ENCODE measurements around the gene SEPTIN3. TPM values are rescaled to one million over a fixed set of nuclear protein-coding genes. Genes with fewer than 3 reads are reported as not detected.

Gene SEPTIN3
- total and polyA plus RNA-seq, 10 of the 15 experiments (the other 5 are each of a cell fraction or from before 2014, with no cell fraction given) = 0.05 to 3.1 (median 0.87) TPM

DNA sequence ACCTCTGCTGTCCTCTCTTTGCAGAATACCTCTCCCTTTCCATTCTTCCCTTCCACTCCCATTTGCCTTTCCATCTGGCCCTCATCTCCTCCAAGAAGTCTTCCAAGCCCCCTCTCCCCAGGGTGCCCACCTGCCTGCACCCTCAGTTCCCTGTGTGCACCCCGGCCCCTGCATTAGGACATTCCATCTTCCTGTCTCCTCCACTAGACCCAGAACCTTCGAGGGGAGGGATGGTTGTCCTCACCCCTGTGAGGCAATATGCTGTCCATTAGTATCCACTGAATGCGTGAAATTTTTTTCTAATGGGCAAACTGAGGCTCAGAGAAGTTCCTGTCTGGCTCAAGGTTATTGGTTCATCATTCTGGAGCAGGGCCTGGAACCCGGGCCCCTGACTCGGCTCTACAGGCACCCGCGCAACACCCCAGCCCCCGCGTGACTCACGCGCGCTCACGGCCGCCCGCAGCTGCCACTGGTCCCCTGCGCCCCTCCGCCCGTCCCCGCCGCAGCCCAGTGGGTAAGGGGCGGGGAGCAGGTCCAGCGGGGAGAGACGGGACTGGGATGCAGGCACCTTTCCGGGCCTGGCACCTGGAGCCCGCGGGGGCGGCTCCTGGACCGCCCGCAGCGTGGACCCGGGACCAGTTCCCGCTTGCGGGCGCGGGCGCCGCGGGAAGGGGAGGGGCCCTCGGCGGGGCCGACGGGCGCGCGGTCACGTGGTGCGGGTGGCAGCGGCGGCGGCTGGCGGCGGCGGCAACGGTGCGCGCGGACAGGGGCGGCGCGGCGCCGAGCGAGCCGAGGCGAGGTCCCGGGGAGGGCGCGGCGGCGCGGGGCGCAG, 7.0 kb downstream of the SEPTIN3 start:
- Histone ChIP-seq H3K4me3 (peak overlapping the region; percentile 58; the same call in 1 of the 2 replicates), H3K4me1 (ENCODE audit: control insufficient read depth, insufficient read depth, low read length) (peaks cover 7% of the 10 kb centered on the region), H3K4me2 (ENCODE audit: control insufficient read depth, insufficient read depth) (peak overlapping the region; percentile 89; the same call in 1 of the 2 replicates), H3K27ac (ENCODE audit: control insufficient read depth, insufficient read depth) (no peak overlapping the region), H3K79me2 (ENCODE audit: control insufficient read depth, insufficient read depth, low read length) (no peaks in the 10 kb centered on the region), H3K9ac (ENCODE audit: control insufficient read depth, insufficient read depth, low read length) (no peak overlapping the region; the same call in 1 of the 2 replicates), H4K20me1 (ENCODE audit: control insufficient read depth, insufficient read depth) (no peaks in the 10 kb centered on the region), H3K9me3 (replicated peaks; ENCODE audit: control insufficient read depth, insufficient read depth, low read length) (no peaks in the 10 kb centered on the region), H3K27me3 (replicated peaks in 1 of 2; ENCODE audit: control insufficient read depth in 2 of 2, insufficient read depth in 2 of 2, low read length in 1 of 2) (peaks cover 5 to 12% of the 10 kb centered on the region in 2 experiments), H3K36me3 (ENCODE audit: control insufficient read depth in 2 of 2, insufficient read depth in 2 of 2, low read length in 1 of 2) (no peaks in the 10 kb centered on the region), H2AFZ (ENCODE audit: control insufficient read depth, low read depth, low read length) (peak overlapping the region; percentile 63)
- RAD21 ChIA-PET (ENCODE audit: unreplicated experiment) = no interaction called here
- WGBS (ENCODE audit: insufficient coverage, insufficient replicate concordance, low lambda C conversion rate, missing lambda C conversion rate) = 2% methylated on average over 46 of the region's 72 CpGs
- in situ Hi-C loops (cut with MboI) (no loop called here), intact Hi-C loops (cut with micrococcal nuclease; ENCODE audit: unreplicated experiment) (no loop called here)
- CTCF ChIA-PET = interaction anchor here (0.5 to 1.0 kb wide), 2 partner anchors 13 to 1116 kb away, joined by 3 to 5 read pairs; no protein-coding TSS in a partner anchor
- ATAC-seq = peak; percentile 32
- POLR2A ChIA-PET = no interaction called here
- no TSS peak for BruUV-seq (replicated peaks)
- TF ChIP-seq TCF12 (IDR thresholded peaks at IDR 0.05; ENCODE audit: low read depth, low read length) (no peak), USF1 (IDR thresholded peaks at IDR 0.05; ENCODE audit: borderline replicate concordance, extremely low read length, insufficient read depth, low read depth, low read length) (peak; percentile 84), BHLHE40 (IDR thresholded peaks at IDR 0.05; ENCODE audit: borderline replicate concordance in 1 of 2, low read depth in 2 of 2, low read length in 1 of 2) (peak in 1 of 2 experiments; percentile 38; a peak in 1 of 4 replicates), FOXM1 (IDR thresholded peaks at IDR 0.05; ENCODE audit: low read depth, low read length) (no peak), JUND (IDR thresholded peaks at IDR 0.05; ENCODE audit: low read depth, low read length) (no peak), REST (IDR thresholded peaks at IDR 0.05; ENCODE audit: low read depth, low read length) (no peak), CREM (IDR thresholded peaks at IDR 0.05; ENCODE audit: low read depth) (no peak)
- no peak for FAIRE-seq
- SMC1A ChIA-PET (ENCODE audit: uncharacterized antibody, unreplicated experiment) = interaction anchor here (0.8 to 0.9 kb wide), 2 partner anchors 49 to 115 kb away, joined by 3 read pairs; no protein-coding TSS in a partner anchor
- DNase-seq (ENCODE audit: low read depth, low spot score) = no peak

Data from GM12878 (cell line).